ELF-1 (cell line): ENCODE results near the gene STX8.

Experiments
- DNase-seq: peaks from one replicate; pipeline ENCODE4 v3.0.0-alpha.2; 2016; ENCODE audit warnings: low read depth, low spot score

Gene STX8

GRCh38 chr17:9557161-9557755, 18.4 kb downstream of the STX8 start:
- DNase-seq: no peak

GRCh38 chr17:9554715-9555114, 20.9 kb downstream of the STX8 start:
- DNase-seq: peak; percentile 35

- DNase-seq: no peak
Measured at GRCh38 chr17:9553596-9553995, 22.0 kb downstream of the STX8 start.

GRCh38 chr17:9553181-9553580, 22.4 kb downstream of the STX8 start:
- no peak for DNase-seq

- no peak for DNase-seq
Measured at GRCh38 chr17:9549215-9549614, 26.4 kb downstream of the STX8 start.

- DNase-seq: no peak
Measured at GRCh38 chr17:9544221-9544620, 31.4 kb downstream of the STX8 start.

- no peak for DNase-seq
Measured at GRCh38 chr17:9541718-9542117, 33.9 kb downstream of the STX8 start.

- DNase-seq: no peak
Measured at GRCh38 chr17:9538626-9539025, 37.0 kb downstream of the STX8 start.

- DNase-seq: no peak
Measured at GRCh38 chr17:9537177-9537776, 38.3 kb downstream of the STX8 start.

- DNase-seq: no peak
Measured at GRCh38 chr17:9536061-9536460, 39.6 kb downstream of the STX8 start.

GRCh38 chr17:9533441-9533840, 42.2 kb downstream of the STX8 start:
- DNase-seq: no peak

- DNase-seq: no peak
Measured at GRCh38 chr17:9532715-9533114, 42.9 kb downstream of the STX8 start.

GRCh38 chr17:9531034-9531433, 44.6 kb downstream of the STX8 start:
- DNase-seq: no peak

- DNase-seq: no peak
Measured at GRCh38 chr17:9529033-9529700, 46.5 kb downstream of the STX8 start.

- no peak for DNase-seq
Measured at GRCh38 chr17:9527788-9528187, 47.8 kb downstream of the STX8 start.

GRCh38 chr17:9522074-9522473, 53.5 kb downstream of the STX8 start:
- DNase-seq: no peak

- peak; percentile 32 for DNase-seq
Measured at GRCh38 chr17:9521062-9521461, 54.6 kb downstream of the STX8 start.

- no peak for DNase-seq
Measured at GRCh38 chr17:9520649-9521048, 55.0 kb downstream of the STX8 start.

- no peak for DNase-seq
Measured at GRCh38 chr17:9519583-9520272, 55.9 kb downstream of the STX8 start.

GRCh38 chr17:9517396-9517795, 58.2 kb downstream of the STX8 start:
- no peak for DNase-seq

GRCh38 chr17:9513266-9513665, 62.4 kb downstream of the STX8 start:
- no peak for DNase-seq

- DNase-seq: no peak
Measured at GRCh38 chr17:9512323-9513168, 63.1 kb downstream of the STX8 start.
